Measurements from ENCODE around the gene GDPD2.

GDPD2 gene

DNA sequence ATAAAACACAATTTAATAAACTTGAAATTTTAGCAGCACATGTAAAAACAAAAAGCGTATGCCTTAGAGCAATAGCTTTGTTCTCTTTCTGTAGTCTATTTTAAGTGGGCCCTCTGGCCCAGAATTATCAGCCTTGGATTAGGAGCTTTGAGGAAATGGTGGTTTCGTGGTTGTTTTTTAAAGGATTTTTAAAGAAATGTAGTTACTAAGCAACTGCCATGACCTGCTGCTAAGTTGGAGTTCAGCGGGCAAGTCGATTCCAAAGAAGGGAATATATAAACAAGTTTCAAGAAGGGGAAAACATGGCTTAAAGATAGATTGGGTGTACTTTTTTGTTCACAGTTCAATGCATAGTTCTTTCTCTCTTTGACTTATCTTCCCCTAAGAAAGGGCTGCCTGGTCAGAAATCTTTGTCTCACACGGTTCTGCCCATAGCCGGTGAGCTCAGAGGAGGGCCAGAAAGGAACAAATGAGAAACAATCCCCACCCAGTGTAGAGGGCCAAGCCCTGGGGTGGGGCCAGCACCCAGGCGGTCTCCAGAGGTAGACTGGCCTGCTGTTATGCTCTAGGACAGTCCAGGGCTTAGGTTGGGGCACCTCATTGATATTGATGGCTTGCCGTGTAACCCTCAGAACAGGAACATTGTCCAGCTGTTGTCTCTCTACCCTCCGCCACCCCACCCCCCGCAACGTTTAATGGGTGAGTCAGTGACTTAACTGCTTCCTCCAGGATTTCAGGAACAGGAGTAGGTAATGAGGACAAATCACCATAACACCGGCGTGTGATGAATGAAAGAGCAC lies 54.0 kb downstream of the GDPD2 start:
- DNase-seq = no peak

DNA sequence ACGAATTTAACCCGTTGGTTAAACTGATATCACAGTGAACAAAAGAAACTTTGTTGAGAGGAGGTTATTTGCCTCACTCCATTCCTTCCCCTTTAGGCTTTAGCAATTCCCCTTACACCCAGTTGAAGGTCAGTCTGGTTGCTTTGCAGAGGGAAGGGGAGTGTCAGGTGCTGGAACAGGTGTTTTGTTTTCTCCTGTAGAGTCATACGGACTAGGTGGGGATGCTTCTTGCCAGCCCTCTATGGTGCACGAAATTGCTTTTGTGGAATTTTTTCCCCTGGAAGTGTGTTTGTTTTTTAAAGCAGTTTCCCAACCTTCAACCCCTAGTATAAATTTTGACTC lies 54.6 kb downstream of the GDPD2 start:
- DNase-seq = no peak

DNA sequence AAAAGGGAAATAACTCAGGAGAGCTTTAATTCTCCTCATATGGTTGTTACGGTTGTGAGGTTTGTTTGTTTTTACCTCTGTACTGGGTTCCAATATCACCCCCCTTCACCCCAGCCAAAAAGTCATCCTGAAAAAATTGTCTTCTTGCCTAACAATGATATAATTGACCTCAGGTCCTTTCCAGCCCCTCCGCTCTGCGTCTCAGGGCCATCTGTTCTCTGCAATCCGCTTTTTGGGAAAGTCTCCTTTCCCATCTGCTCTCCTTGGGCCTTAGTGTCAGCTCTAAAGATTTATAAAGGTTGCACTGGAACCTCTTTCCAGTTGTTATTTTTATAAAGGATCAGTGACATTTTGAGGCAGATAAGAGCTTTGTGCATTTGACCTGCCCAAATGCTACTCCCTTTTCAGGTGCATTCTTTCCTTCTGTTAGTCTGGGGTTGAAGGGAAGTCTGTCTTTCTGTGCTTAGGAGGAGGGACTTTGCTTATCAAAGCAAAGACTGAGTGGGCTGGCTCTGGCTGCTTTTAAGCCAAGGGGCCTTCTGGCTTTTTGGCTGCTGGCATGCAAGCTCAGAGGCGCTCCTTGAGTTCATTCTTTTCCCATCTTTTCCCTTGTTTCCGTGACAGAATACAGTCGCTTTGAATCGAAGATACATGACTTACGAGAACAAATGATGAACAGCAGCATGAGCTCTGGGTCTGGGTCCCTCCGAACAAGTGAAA lies 55.6 kb downstream of the GDPD2 start:
- no peak for DNase-seq

DNA sequence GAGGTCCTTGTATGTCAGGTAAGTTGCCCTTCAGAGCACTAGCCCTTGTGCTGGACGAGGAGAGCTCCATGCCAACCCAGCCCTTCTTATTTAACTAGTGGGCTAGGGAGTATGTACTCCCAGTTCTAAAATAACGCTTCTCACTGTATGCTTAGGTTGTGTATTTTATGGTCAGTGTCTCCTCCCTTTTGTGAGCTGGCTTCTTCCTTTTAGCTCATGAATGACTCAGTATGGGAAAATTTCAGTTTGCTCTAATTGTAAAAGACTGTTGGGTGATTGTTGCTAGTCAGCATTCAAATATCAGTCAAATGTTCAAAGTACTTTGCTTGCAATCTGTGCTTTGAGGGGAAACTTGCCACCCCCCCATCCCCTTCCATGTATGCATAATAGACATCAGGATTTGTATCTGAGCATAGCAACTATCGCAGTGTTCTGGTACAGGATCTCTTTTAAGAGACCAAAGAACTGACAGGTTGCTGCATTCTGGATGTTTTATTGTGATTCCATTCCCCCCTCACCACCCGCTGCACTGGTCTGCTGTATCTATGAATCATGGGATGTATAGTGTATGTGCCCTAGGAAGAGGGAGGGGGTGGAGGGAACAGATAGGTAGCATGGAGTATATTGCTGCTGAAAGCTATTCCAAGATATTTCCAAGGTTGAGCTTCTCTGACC lies 56.3 kb downstream of the GDPD2 start:
- DNase-seq = no peak

- no peak for DNase-seq
Observed at GRCh38 chrX:70479922-70480659, 57.0 kb downstream of the GDPD2 start.

DNA sequence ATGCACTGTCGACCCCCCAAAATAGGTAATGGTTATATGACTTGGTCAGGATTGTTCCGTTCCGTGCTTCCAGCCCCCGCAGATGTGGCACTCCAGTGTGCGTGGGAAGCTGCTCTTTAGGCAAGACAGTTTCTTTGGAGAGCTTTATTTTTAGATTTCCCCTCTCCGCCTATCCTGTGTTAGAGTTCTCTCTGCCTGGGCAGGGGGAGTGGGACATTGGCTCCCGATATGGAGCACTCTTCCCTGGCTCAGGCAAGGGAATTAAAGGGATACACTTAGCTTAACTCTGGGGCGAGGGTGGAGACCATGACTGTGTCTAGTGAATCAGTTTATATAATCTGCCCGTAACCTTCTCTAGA lies 57.5 kb downstream of the GDPD2 start:
- no peak for DNase-seq

DNA sequence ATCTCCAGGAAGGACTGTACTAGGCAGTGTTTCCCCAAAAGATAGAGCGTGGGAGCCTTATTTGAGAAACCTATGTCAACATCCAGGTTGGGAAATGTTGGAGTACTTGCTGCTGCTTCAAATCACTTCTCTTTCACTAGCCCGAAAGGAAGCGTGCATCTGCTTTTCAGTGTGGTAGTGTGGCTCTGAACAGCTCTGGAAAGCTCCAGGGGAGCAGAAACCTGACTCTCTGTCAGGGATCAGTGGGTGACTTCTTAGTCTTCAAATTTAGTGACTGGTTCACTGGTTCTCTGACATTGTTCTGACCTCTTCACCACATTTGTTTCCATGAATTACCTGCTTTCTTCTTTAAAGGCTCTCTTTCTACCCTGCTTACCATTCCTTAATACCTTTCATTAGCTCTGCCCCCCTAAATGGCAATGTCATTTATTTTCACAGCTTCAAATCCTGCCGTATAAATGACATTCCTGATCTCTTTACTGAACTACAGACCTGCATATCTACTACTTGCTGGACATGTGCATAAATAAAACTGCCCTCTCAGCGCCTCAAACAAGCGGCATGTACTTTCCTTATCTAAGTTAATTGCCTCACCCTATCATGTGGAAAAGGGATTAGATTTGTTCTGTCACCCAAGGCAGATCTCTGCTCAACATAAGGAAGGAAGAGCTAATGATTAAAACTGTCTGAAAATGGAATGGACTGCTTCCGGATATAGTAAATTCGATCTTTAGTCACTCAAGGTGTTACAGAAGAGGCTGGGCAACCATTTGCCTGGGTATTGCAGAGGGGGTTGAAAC lies 58.6 kb downstream of the GDPD2 start:
- no peak for DNase-seq

GRCh38 chrX:70482300-70482699 lies 59.2 kb downstream of the GDPD2 start:
- no peak for DNase-seq
